HG03439 (cell line): ENCODE measurements around the gene KCNC2.

Experiments
- ATAC-seq: cut with Tn5 transposase; IDR thresholded peaks from one replicate; pipeline ENCODE4 v1.9.1; 2021; ENCODE audit warnings: mild to moderate bottlenecking, moderate library complexity; ENCODE audit not compliant: unreplicated experiment

KCNC2 gene

DNA sequence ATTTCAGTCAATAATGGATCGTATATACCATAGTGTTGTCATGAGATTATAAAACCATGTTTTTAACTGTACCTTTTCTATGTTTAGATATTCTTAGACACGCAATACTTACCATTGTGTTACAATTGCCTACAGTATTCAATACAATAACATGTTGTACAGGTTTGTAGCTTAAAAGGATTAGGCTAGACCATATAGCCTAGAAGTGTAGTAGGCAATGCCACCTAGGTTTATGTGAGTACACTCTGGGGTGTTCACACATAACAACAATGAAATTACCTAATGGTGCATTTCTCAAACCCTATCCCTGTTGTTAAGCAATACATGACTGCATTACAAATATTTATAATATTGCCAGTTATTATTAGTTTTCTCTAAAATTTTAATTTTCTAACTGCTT is 144.2 kb downstream of the KCNC2 start:
- no peak for ATAC-seq

DNA sequence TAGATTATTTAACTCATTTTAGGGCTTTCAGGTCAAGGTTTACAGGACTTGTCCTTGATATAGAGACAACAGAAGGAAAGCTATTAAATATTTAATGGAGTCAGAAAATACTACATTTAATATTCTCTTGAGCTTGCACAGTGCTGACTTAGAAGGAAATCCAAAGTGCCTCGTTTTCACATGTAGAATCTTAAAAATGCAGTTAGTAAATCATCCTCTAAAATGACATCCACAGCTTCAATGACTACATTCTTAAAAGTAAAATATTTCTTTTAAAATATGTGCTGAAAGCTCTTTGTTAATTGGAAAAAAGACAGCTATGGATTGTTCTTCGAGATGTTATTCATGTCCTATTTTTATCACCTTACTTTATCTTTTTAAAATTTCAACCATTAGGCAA is 146.9 kb downstream of the KCNC2 start:
- no peak for ATAC-seq

DNA sequence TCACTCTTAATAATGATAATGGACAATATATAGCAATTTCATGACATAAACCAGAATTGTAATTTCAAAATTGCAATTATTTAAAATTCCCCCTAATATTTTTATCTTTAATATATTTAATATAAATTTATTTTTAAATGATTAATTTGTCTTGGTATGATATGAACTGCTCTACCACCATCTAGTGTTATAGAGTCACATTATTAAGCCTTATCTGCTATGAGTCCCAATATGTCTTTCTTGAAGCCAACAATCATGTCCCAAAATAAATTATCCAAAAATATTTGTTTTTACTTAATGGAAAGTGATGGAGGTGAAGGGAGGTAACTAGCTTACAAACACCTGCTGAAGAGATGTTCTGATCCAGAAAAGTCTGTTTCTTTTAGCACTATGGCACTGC is 151.4 kb downstream of the KCNC2 start:
- no peak for ATAC-seq

DNA sequence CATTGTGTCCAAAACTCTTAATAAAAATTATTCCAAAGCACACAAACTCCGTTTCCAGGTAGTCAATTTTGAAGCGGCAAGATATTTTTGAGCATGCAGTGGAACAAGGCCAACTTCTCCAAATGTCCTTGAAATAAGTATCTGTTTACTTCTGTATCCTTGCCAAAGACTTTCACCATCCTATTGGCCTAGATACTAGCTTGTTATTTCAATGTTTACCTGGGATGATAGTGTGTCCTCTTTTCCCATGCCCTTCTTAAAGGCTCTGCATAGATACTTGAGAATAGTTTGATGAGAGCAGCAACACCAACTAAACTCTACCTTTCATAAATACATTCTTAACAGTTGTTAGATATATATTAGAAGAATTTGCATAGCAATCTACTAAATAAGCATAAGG is 160.9 kb downstream of the KCNC2 start:
- no peak for ATAC-seq

- ATAC-seq, result no peak
Measured at GRCh38 chr12:75047885-75048525, 161.6 kb downstream of the KCNC2 start.

DNA sequence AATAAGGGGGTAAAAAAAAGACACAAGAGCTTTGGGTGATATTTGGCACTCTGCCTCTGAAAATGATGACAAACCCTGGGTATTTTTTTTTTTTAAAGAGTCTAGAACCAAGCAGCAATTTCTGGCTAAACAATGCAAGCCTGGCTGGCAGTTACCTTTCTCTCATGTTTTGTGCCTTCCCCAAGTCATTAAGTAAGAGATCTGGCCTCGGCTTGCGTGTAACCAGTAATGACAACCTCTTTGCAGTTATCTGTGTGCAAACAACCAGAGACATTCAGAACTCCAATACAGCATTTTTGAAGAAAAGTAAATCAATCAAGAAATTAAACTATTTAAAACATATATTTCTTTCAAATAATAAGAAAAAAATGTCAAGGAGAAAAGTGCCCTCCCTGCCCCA is 167.5 kb downstream of the KCNC2 start:
- ATAC-seq, result no peak

GRCh38 chr12:75041472-75041871 is 168.2 kb downstream of the KCNC2 start:
- no peak for ATAC-seq

DNA sequence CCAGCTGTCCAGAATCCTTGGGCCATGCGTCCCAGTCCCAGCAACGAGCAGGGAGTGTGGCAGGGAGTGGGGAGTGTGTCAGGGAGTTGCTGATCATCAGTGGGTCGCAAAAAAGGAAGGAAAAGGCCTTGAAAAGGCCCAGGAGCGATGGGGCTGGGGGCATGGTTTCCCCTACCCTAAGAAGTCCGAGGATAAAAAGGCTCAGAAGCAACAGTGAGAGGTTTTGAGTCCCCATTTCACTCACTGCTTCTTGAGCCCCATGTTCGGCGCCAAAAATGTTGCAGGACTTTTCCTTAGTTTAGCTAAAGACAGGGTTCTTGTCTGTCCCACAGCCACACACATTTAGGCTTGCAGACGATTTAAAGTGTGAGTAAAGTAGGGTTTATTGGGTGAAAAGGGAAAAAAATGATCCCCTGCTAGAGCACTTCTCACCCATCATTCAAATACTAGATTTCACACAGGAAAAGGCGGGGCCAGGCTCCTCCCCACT is 189.5 kb downstream of the KCNC2 start:
- ATAC-seq, result no peak

DNA sequence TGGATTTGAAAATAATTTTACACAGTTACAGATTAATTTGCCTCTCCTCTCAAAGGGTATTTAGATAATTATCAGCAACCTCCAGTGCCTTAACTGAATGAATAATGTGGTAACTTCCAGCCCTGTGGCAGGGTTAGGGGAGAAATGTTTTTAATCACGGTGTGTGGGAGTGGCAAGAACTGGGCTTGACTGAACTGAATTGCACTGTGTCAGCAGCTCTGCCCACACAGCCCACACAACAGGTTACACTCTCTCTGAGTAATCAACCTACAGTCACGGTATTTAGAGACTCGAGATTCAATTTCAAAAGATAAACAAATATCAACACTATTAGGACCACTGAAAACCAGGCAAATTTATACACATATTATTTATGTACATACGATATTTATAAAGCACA is 198.5 kb downstream of the KCNC2 start:
- ATAC-seq, result peak; percentile 51

DNA sequence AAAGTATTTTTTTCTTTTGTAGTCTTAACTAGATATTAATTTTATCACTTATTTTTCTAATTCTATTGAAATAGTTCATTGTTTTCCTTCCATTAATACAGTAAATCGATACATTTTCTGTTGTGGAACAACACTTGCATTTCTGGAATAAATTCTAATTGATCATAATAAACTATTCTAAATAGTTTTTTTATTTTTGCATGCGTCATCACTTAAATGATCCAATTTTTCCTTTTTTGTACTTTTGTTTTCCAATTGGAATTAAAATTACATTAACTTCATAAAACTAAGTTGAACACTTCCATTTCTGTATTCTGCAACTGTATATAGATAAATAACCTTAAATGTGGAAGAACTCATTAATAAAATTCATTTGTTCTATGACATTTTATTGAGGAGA is 202.5 kb downstream of the KCNC2 start:
- no peak for ATAC-seq

- ATAC-seq, result no peak
Measured at GRCh38 chr12:75000120-75000519, 209.5 kb downstream of the KCNC2 start.

- ATAC-seq, result no peak
Measured at GRCh38 chr12:74999474-74999873, 210.2 kb downstream of the KCNC2 start.
